Measurements from ENCODE around the gene UPF2.

Gene UPF2

DNA sequence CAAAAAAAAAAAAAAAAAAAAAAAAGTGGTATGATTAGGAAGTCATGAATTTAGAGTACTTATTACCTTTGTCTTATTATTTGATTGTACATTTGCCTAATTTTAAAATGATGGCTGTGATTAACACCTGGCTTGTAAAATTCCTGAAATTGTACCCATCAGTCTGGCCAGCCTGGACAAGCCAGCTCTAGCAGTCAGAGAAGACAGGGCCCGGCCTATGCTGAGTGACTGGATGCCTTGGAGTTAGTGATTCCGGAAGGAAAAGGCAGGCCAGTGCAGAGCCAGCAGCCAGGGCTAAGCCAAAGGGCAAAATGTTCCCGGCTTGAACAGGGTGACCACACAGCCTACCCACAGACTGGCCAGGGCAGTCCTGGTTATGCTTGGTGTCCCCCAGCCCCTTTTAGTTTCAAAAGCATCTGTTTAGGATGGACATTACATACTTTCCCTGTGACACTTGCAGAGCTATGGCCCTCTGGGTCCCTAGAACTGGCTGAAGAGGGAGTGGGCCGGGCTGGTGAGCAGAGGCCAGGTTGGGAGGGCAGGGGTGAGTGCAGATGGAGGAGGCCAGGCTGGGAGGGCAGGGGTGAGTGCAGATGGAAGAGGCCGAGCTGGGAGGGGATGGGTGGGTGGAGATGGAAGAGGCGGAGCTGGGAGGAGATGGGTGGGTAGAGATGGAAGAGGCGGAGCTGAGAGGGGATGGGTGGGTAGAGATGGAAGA is 157.7 kb downstream of the UPF2 start:
- no peak for DNase-seq (ENCODE audit: low spot score)

DNA sequence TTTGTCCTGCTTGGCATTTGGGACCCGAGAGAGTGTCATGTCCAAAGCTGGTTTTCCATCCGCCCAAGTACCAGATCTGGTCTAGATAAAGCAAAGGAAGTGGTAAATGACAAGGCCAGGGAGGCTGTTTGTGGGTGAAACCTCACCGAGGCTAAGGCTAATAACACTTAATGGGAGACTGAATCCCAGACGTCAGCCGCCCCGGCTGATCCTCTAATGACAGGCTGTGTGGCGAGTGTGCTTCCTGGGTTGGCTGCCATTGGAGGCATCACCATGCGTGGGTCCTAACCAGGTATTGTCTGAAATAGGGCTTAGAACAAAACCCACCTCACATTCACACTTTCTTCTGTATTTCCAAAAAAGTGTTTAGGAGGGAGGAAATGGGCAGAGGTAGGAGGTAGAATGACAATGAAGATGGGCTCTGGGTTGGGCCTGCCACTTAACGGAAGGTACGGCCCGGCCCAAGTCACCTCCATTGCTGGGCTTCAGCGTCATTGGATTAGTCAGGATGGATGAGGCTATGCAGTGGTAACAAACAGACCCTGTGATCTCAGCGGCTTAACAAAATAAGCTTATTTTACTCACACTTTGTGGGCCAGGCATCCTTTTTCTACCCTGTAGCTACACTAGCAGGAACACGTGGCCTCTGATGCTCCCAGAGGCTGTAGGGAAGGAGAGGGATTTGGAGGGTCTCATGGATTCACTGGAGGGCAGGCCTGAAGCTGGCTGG is 159.8 kb downstream of the UPF2 start:
- DNase-seq (ENCODE audit: low spot score): no peak

DNA sequence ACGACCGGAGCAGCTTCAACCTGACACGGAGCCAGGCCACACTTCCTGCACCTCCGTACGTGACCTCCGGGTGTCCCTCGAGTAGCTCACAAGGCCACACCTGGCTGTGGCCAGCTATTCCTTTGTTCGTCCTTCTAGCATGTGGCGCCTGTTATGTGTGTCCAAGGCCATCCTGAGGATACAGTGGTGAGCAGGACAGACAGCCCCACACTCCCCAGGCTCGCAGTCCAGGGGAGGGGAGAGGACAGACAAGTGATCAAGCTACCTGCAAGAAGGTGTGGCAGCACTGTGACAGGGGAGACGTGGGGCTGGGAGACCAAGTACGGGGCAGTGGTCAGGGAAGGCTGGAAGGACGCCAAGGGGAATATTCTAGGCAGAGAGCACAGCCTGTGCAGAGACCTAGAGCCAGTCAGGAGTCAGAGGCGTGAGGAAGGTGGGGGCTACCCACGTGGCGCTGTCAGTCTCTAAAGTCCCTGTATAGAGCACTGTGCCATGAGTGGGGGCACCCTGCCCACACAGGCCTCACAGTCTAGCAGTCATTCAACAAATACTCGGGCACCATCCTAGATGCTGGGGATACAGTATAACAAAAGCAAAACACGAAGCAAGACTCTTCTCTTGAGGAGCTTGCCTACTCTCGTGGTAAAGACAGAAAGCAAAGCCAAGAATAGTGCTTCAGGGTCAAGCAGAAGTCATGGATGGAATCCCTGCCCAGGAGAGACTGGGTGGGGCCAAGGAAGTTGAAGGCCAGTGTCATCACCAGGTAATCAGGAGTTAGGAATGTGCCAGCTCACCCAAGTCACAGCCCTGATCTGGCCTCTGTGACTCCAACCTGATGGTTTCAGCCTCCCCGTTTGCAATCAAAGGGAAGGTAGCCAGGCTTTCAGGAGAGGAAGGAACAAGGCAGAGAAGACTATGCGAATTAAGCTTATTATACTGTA is 160.9 kb downstream of the UPF2 start:
- no peak for DNase-seq (ENCODE audit: low spot score)

DNA sequence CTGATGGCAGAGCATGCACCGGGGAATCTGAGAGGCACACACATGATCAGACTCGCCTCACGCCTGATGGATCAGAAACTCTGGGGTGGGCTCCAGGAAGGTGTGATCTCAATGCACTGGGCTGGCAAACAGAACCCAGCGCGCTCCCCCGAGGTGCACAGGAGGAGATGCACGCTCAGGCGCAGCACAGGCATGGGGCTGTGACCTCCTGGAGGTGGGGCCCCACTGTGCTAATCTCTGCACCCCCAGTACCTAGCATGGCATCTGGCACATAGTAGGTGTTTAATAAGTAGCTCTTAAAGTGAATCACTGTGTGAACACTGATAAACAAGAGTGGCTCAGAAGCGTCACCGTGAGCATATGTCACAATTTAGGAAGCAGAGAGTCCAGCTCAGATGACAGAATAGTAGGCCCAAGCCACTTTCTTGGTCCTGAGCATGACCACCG is 161.6 kb downstream of the UPF2 start:
- DNase-seq (ENCODE audit: low spot score): no peak

DNA sequence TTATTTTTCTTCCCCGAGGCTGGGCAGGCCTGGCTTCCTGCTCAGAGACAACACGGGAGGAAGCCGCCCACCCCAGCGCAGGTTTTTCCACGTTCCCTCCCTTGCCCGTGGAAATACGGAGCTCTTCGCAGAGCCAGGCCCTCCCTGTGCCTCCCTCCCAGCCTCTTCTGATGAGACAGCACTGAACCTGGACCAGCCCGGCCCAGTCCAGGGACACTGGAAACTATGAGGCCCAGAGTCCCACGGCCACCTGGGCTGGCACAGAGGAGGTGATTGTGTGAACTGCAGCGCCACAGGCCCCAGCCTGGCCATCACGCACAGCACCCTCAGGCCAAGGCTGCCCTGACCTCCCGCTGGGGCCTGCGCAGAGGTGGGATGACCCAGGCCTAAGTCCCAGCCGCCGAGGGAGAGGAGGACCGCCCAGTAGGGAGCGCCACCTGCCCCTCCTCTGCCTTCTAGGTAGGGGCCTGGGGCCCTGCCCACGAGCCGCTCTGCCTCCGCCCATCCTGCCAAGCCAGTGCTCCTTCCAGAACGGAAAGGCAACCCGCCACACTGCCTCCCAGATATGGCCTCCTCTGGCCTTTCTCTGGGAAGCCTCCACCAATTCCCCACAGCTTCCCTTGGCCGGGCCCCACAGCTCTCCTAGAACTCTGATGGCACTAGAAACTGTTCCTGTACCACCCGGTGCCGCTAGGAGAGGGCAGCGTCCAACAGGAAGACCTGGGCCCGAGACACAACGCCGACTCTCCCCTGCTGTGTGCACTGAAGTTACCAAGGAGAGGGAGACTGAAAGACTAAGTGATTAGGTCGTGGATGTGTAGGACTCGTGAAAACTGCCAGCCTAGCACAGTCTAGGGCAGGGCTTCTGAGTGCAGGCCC is 162.2 kb downstream of the UPF2 start:
- no peak for DNase-seq (ENCODE audit: low spot score)

DNA sequence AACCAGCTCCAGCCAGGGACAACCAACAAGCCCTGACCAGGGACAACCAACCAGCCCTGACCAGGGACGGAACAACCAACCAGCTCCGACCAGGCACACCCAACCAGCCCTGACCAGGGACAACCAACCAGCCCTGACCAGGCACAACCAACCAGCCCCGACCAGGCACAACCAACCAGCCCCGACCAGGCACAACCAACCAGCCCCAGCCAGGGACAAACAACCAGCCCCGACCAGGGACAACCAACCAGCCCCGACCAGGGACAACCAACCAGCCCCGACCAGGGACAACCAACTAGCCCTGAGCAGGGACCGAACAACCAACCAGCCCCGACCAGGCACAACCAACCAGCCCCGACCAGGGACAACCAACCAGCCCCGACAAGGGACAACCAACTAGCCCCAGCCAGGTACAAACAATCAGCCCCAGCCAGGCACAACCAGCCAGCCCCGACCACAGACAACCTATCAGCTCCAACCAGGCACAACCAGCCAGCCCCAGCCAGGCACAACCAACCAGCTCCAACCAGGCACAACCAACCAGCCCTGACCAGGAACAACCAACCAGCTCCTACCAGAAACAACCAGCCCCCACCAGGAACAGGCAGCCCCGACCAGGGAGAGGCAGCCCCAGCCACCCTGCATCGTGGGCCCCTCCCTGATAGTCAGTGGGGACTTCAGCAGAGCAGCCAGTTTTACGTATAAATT is 163.1 kb downstream of the UPF2 start:
- DNase-seq (ENCODE audit: low spot score): no peak

DNA sequence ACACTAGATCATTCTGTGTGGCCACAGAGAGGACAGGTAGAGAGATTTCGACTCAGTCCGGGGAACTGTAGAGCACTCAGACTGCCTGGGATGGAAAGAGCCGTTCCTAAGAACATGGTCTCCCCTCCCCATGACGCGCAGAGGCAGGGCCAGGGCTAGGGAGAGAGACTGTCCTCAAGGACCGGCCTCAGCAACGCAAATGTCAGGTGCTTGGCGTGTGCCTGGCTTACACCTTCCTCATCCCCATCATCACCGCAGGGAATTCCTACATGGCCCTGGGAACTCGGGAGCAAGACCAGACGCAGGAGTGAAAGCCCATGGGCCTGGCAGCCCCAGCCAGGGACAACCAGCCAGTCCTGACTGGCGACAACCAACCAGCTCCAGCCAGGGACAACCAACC is 163.8 kb downstream of the UPF2 start:
- no peak for DNase-seq (ENCODE audit: low spot score)

DNA sequence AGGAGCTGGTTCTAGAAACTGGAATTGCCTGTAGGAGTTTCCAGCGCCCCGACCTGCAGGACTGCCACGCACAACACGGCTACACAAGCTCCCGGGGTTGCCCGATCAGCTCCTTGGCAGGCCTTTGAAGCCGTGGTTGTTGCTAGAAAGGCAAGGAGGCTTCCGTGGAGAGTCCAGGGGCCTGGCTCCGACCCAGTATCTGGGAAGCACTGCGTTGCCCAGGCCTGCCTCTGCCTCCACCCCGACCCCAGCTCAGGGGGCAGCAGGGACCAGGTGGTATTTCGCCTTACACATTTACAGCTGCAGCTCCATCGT is 165.1 kb downstream of the UPF2 start:
- DNase-seq (ENCODE audit: low spot score): no peak

DNA sequence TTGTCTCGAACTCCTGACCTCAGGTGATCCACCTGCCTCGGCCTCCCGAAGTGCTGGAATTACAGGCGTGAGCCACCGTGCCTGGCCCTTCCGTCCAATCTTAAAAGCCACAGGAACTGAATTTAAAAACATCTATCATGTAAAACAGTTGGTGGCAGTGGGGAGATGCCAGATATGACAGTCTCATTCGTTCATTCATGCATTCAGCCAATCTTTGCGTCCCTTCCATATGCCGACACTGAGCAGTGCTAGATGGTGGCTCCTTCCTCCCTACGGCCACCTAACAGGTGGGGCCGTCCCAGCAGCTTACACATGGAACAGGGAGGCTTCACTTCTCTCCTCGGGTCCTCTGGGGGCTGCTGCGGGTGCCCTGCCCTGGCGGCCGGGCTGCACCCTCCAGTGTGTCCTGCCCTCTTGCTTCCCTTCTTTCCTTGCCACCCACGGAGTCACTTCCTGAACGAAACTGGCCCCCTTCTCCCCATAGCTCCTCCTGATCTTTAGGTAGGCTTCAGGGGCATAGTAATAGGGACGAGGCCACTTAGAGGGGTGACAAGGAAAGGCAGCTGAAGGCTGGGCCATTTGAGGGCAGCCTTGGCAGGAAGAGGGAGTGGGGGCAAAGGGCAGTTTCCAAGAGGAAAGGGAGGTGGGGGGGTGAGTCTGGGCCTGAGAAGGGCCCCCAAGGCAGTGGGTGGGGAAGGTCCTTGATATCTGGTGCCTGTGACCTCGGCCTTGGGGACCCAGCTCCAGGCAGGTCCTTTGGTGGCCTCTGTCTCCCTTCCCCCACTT is 165.6 kb downstream of the UPF2 start:
- no peak for DNase-seq (ENCODE audit: low spot score)

DNA sequence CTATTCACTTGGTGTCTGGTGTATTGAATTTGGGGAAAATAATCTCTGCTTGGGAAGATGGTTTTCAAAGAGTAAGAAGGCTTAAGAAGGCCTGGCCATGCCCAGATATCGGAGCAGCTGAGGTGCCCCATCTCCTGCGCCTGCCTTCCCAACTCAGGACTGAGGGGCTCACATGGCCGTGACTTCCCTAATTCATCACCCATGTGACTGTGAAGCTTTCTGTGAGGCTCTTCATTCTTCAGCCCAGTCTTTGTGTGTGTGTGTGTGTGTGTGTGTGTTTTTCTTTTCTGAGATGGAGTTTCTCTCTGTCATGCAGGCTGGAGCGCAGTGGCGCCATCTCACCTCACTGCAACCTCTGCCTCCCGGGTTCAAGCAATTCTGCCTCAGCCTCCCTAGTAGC is 166.3 kb downstream of the UPF2 start:
- DNase-seq (ENCODE audit: low spot score): no peak

DNA sequence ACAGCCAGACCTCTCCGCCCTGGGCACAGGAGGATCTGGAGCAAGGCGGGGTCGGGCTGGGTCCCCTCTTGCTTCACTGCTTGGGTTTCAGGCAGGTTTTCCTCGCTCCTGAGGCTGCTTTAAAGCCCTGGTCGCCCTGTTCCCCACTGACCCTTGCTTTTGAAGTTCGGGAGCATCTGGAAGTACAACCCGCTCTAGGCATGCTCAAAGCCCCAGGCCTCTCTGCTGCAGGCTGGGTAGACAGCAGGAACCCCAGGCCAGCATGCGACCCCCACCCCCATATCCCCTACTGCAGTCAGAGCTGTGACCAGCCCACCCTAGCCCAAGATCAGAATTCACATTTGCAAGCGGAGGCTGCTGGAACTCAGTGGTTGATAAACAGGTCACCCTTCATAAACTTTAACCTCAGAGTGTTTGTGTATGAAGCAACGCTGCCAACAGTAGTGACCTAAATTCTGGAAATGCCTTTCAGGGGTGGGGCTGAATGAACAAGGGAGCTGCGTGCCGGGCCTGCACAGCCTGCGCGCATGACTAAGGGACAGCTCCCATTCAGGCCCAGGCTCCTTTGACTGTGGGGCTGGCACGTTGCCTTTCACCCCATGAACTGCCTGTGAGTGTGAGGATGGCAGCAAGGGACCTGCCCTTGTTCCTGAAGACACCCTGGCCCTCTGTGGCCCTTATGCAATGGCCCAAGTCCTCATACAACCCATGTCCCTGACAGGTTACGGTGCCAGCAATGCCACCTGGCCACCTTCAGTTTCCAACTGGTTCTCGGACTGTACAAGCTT is 166.9 kb downstream of the UPF2 start:
- DNase-seq (ENCODE audit: low spot score): peak; percentile 90

DNA sequence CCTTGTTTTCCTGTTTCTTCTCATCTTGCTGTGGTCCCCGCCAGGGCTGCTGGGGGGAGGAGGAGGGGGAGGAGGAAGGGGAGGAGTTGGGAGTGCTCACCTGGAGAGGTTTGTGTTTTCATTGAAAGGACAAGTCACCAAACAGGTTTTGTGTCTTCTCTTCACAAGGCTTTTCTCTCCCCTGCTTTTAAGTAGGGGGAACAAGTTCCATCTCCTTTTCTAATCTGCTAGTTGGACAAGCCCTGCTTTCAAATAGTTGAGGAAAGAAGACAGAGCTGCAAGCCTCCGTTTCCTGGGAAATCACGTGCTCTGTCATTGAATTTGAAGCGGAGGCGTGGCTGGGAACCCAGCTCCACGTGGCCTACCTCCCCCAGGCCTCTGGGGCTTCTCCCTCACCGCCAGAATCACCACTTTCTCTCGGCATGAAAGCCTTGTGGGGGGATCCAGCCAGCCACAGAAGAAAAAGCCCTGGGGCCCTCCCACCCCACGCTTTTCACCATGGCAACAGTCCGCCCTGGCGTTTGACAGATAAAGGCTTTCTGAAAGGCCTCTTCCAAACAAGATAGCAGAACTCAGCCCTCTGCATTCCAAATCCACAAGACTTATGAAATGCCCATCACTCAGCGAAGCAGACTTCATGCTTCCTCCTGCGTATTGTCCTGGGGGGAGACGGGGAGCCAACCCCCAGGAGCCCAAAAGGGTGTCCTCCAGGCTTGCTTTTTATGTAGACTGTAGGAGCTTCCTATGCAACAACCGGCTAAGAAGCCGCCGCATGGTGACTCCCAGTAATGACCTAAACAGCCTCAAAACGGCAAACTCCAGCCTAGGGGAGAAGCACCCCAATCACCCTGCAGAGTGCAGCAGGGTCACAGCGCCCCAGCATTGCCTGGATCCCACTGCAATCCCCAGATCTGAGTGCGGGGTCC is 167.8 kb downstream of the UPF2 start:
- DNase-seq (ENCODE audit: low spot score): no peak

DNA sequence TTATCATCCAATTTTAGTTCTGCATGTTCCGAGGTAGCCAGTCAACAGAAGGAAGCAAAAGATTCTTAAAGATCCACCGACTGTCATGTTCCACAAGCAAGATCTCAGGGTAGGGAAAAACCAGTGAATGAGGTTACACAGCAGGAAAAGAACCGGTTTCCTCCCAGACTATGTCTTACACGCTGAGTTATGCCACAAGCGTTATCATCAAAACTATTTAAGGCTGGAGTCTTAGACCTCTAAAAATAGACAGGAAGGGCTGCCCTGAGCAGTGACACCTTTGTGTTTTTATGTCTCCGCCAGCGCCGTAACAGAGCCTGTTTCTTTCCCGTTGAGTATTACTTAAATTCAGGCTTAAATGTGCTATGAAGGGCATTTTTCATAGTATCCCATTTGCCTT is 171.1 kb downstream of the UPF2 start:
- DNase-seq (ENCODE audit: low spot score): no peak

DNA sequence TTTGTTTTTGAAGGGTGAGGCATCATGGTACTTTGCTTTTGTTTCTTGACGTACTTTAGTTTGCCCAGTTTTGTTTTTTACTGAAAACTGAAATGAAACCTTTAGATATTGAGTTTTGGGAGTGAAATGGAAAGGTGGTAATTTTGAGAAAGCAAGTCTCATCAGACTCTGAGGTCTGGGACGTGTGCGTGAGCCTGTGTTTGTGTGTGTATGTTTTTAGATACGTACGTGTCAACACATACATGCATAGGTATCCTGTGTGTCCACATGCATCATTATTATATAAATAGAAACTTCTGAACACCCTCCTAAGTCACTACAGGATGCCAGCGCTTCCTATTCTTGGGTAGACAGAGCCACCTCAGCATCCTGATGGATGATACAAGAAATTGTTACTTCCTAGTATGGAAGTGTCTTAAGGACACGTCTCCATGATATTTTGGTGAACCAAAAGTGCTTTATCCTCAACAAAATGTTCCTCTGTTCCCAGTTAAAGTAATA is 171.7 kb downstream of the UPF2 start:
- DNase-seq (ENCODE audit: low spot score): no peak

DNA sequence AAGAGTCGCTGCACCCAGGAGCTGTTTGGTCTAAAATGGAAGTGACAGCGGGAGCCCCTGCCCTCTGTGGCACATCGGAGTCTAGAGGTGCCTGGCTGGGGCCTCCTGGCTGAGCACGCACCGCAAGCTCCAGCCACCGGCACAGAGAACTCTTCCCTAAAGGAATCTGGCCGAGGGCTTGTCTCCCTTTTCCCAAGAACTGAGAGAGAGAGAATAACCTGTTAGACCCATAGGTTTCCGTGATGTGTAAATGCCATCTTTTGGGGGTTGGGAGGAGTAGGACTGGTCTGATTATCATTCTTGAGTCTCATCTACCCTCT is 172.2 kb downstream of the UPF2 start:
- no peak for DNase-seq (ENCODE audit: low spot score)

Data from cerebellar cortex (tissue), 1 donor.